ENCODE data around the gene DNAH10. TPM values are rescaled to one million over a fixed set of nuclear protein-coding genes. Genes with fewer than 3 reads are reported as not detected.

Gene DNAH10
- total RNA-seq, 2 experiments from 2014 or later = 0.38 to 0.43 TPM

- ATAC-seq (no peak), DNase-seq (no peak)
- Mint-ChIP-seq H3K27me3 (no peaks in the 10 kb centered on the region), H3K9me3 (no peaks in the 10 kb centered on the region), H3K36me3 (ENCODE audit: low read depth) (no peaks in the 10 kb centered on the region), H3K4me1 (ENCODE audit: low read depth) (no peaks in the 10 kb centered on the region), H3K4me3 (no peak overlapping the region), H3K27ac (no peak overlapping the region)
- CTCF ChIA-PET = no interaction called here
- no peak for TF ChIP-seq CTCF (IDR thresholded peaks at IDR 0.05)
- POLR2A ChIA-PET = no interaction called here
- intact Hi-C loops (cut with micrococcal nuclease) = no loop called here
Measured at GRCh38 chr12:123854232-123854631, 92.1 kb downstream of the DNAH10 start.

GRCh38 chr12:123854918-123855317 lies 92.8 kb downstream of the DNAH10 start:
- ATAC-seq = no peak
- no peak overlapping the region for H3K4me3 Mint-ChIP-seq
- no peaks in the 10 kb centered on the region for H3K36me3 Mint-ChIP-seq (ENCODE audit: low read depth)
- no peak for DNase-seq
- H3K9me3 Mint-ChIP-seq = no peaks in the 10 kb centered on the region
- POLR2A ChIA-PET = no interaction called here
- H3K27ac Mint-ChIP-seq = no peak overlapping the region
- H3K27me3 Mint-ChIP-seq = no peaks in the 10 kb centered on the region
- no peak for TF ChIP-seq CTCF (IDR thresholded peaks at IDR 0.05)
- no peaks in the 10 kb centered on the region for H3K4me1 Mint-ChIP-seq (ENCODE audit: low read depth)
- CTCF ChIA-PET = no interaction called here
- intact Hi-C loops (cut with micrococcal nuclease) = no loop called here

- POLR2A ChIA-PET = no interaction called here
- Mint-ChIP-seq H3K4me3 (no peak overlapping the region), H3K27me3 (no peaks in the 10 kb centered on the region), H3K4me1 (ENCODE audit: low read depth) (no peaks in the 10 kb centered on the region), H3K9me3 (no peaks in the 10 kb centered on the region), H3K27ac (no peak overlapping the region), H3K36me3 (ENCODE audit: low read depth) (no peaks in the 10 kb centered on the region)
- TF ChIP-seq CTCF (IDR thresholded peaks at IDR 0.05) = no peak
- intact Hi-C loops (cut with micrococcal nuclease) = no loop called here
- DNase-seq = no peak
- CTCF ChIA-PET = no interaction called here
- ATAC-seq = no peak
Measured at GRCh38 chr12:123856681-123857080, 94.6 kb downstream of the DNAH10 start.

GRCh38 chr12:123858176-123858575 lies 96.1 kb downstream of the DNAH10 start:
- POLR2A ChIA-PET = no interaction called here
- Mint-ChIP-seq H3K36me3 (ENCODE audit: low read depth) (no peaks in the 10 kb centered on the region), H3K4me3 (no peak overlapping the region), H3K27ac (no peak overlapping the region), H3K4me1 (ENCODE audit: low read depth) (no peaks in the 10 kb centered on the region), H3K9me3 (no peaks in the 10 kb centered on the region), H3K27me3 (no peaks in the 10 kb centered on the region)
- CTCF ChIA-PET = no interaction called here
- TF ChIP-seq CTCF (IDR thresholded peaks at IDR 0.05) = no peak
- intact Hi-C loops (cut with micrococcal nuclease) = no loop called here
- ATAC-seq (no peak), DNase-seq (no peak)

GRCh38 chr12:123859035-123859434 lies 96.9 kb downstream of the DNAH10 start:
- no peak for DNase-seq
- Mint-ChIP-seq H3K4me3 (no peak overlapping the region), H3K36me3 (ENCODE audit: low read depth) (no peaks in the 10 kb centered on the region), H3K27ac (no peak overlapping the region), H3K4me1 (ENCODE audit: low read depth) (no peaks in the 10 kb centered on the region), H3K9me3 (no peaks in the 10 kb centered on the region), H3K27me3 (no peaks in the 10 kb centered on the region)
- ATAC-seq = no peak
- CTCF ChIA-PET = no interaction called here
- no peak for TF ChIP-seq CTCF (IDR thresholded peaks at IDR 0.05)
- POLR2A ChIA-PET = no interaction called here
- intact Hi-C loops (cut with micrococcal nuclease) = no loop called here

All from activated CD8-positive, alpha-beta T cell treated with anti-CD3 and anti-CD28 coated beads for 36 hours (primary cell).